Right lobe of liver (tissue), 6 donors: ENCODE measurements around the gene SBF1. TPM values are rescaled to one million over a fixed set of nuclear protein-coding genes. Genes with fewer than 3 reads are reported as not detected.

Experiments used
- ATAC-seq, 4 donors: fragments of 200-7000 bp; cut with Tn5 transposase; one replicate each; pipeline ENCODE4 v1.9.1; 2020; ENCODE audit warnings: mild to moderate bottlenecking in 4 of 4, moderate library complexity in 4 of 4
- DNase-seq, 3 donors: peaks; one replicate each; pipeline ENCODE4 v3.0.0-alpha.2; 2020
- H3K27ac ChIP-seq, 3 donors: fragments of 200-600 bp; one replicate each; pipeline ENCODE4 v1.8.0; 2022
- H3K27me3 ChIP-seq, 2 donors: fragments of 200-600 bp; one replicate each; pipeline ENCODE4 v1.8.0; 2022
- H3K36me3 ChIP-seq, 4 donors: fragments of 200-600 bp; sonication (generic) in 1 of 4; one replicate each; pipeline versions ENCODE4 v1.5.1 to v1.8.0; 2017 to 2022; ENCODE audit warnings: control low read depth in 1 of 4
- H3K4me1 ChIP-seq, 4 donors: fragments of 200-600 bp; sonication (generic) in 1 of 4; one replicate each; pipeline versions ENCODE4 v1.5.1 to v1.8.0; 2017 to 2022; ENCODE audit warnings: control low read depth in 1 of 4
- H3K4me3 ChIP-seq, 3 donors: fragments of 200-600 bp; one replicate each; pipeline ENCODE4 v1.8.0; 2022
- H3K9me3 ChIP-seq, 4 donors: fragments of 200-600 bp; sonication (generic) in 1 of 4; one replicate each; pipeline versions ENCODE4 v1.5.1 to v1.8.0; 2017 to 2022; ENCODE audit warnings: control low read depth in 1 of 4
- CTCF ChIP-seq, 4 donors: fragments of 200-600 bp in 3 of 4; fragments of 450-650 bp in 1 of 4; IDR thresholded peaks; one replicate each; pipeline versions ENCODE4 v1.5.1 to v1.8.0; 2016 to 2022; ENCODE audit warnings: antibody characterized with exemption in 4 of 4, mild to moderate bottlenecking in 2 of 4
- POLR2A ChIP-seq: fragments of 450-650 bp; IDR thresholded peaks from one replicate; pipeline ENCODE4 v1.6.1; 2017; ENCODE audit warnings: antibody characterized with exemption, mild to moderate bottlenecking
- WGBS: methylation state at CpG from one replicate; pipeline ENCODE4 v1.1.6; 2018; ENCODE audit warnings: low coverage, low lambda C conversion rate; ENCODE audit not compliant: insufficient coverage; ENCODE audit errors: missing lambda C conversion rate; 5-methylcytosine and 5-hydroxymethylcytosine counted together
- intact Hi-C, 2 donors: fragments of 100-400 bp; cut with DNase I; formaldehyde crosslinking; loops; one replicate each; pipeline versions ENCODE4 v1.11.2 to v1.14.1; 2022
- total RNA-seq, 6 experiments: library from RNA; depleted of rRNA in 2 of 6; stranded (reverse); fragments of >200 nt in 2 of 6; fragmentation: NEBNext Ultra II Directional in 3 of 6; extraction: Animal tissue kit (Norgen Biotek cat#: 25700) in 3 of 6; gene quantifications; one replicate each; pipeline versions ENCODE4 v1.1.0 to v1.2.4, GENCODE V29; 2016 to 2023
- donor health status: DM: no; HTN: yes; CAD: no.
- donor health status: DM: no; HTN: no; CAD: no.
- donor health status: DM: no; HTN: no; CAD: no.
- donor health status: DM: no; HTN: yes; CAD: no.
- donor health status: DM: no; HTN: yes; CAD: no.

Gene SBF1
- total RNA-seq, 6 experiments from 2014 or later: 18.3 to 28.9 (median 22.8) TPM

DNA sequence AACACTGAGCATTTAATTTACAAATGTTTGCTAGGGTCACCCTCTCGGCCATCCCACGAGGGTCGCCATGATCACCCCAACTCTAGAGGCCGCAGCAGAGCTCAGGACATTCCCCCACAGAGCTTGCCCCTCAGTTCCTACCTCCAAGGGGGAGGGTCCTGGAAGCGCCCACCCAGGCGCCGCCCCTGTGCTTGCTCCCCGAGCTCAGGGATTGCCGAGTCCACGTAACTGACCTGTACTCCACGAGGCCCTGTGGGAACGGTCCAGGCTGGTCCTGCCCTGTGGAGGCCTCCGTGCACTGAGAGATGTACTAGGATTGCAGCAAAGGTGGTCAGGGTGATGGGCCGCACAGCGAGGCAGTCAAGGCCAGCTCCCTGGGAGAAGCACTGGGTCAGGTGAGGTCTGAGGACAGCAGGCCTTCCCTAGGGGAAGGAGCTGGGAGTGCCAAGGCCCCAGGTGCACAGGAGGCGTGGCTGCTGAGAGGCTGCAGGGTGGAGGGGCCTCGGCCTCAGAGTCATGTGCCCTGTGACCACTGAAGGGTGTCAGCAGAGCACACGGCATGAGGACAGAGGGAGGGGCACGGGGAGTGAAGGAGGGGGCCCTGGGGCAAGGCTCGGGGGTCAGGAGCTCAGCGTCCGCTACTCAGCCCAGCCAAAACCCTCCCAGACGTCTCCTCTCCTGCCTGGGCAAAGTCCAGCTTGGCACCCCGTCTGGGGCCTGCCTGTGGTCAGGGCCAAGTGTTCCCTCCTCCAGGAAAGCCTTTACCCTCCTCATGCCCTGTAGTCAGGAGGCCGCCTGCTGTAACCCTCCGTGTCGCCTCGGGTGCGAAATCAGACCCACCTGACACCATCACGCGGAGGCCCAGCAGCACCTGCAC, 9.4 kb upstream of the SBF1 start:
- Histone ChIP-seq H3K4me3 (no peak overlapping the region), H3K36me3 (no peaks in the 10 kb centered on the region), H3K9me3 (no peaks in the 10 kb centered on the region), H3K27me3 (no peaks in the 10 kb centered on the region), H3K4me1 (peaks cover 0 to 11% (median 1%) of the 10 kb centered on the region in 4 donors), H3K27ac (no peak overlapping the region)
- no peak for ATAC-seq
- intact Hi-C loops: loop anchor here in 1 of 2 donors (10.0 kb wide), 1 partner anchor 239 kb away; the partner anchor contains the start of gene TUBGCP6
- WGBS: 100% methylated on average over 1 of the region's 31 CpGs
- TF ChIP-seq CTCF (IDR thresholded peaks at IDR 0.05) (no peak), POLR2A (no peak)
- peak in 1 of 3 donors; percentile 17 for DNase-seq

DNA sequence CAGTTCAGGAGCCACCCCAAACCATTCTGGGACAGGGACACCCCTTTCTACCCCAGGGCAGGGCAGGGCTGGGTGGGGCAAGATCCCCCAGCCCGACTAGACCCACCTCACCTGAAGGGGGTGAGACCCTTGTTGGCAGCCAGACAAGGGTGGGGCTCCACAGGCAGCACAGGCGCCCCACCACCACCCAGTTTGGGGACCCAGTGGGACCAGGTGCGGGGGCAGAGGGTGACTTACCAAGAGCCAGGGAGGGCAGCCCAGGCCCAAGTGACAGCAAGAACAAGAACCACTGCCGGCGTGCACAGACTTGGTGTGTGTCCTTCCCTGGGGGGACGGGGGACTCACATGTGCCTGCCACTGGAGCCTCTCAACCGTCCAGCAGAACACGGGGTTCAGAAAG, 8.7 kb upstream of the SBF1 start:
- peaks cover 0 to 11% (median 1%) of the 10 kb centered on the region in 4 donors for H3K4me1 ChIP-seq
- no peak overlapping the region for H3K27ac ChIP-seq
- no CpG with 5 or more reads among the region's 8 CpGs for WGBS
- ATAC-seq (no peak), DNase-seq (no peak)
- H3K9me3 ChIP-seq: no peaks in the 10 kb centered on the region
- TF ChIP-seq POLR2A (no peak), CTCF (IDR thresholded peaks at IDR 0.05) (no peak)
- H3K27me3 ChIP-seq: no peaks in the 10 kb centered on the region
- no peak overlapping the region for H3K4me3 ChIP-seq
- intact Hi-C loops: loop anchor here in 1 of 2 donors (10.0 kb wide), 1 partner anchor 239 kb away; the partner anchor contains the start of gene TUBGCP6
- no peaks in the 10 kb centered on the region for H3K36me3 ChIP-seq

DNA sequence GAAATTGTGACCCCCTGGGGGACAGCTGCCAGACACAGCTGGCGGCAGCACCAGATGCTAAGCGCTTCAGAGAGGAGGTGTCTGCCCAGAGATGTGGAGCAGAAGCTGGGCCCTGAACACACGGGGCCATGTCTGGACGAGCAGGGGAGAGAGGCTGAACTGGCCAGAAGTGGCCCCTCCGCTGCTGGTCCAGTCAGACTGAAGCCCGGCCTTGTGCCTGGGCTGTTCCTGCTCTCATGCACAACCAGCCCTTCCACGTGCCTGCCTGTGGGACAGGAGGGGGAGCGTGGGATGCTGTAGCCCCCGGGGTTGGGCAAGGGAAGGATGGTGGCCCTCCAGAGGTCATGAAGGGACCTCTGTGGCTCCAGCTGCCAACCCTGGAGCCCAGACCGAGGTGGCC, 8.3 kb upstream of the SBF1 start:
- Histone ChIP-seq H3K27ac (no peak overlapping the region), H3K4me3 (no peak overlapping the region), H3K27me3 (no peaks in the 10 kb centered on the region), H3K9me3 (no peaks in the 10 kb centered on the region), H3K36me3 (no peaks in the 10 kb centered on the region), H3K4me1 (peaks cover 0 to 11% (median 1%) of the 10 kb centered on the region in 4 donors)
- DNase-seq: no peak
- TF ChIP-seq CTCF (IDR thresholded peaks at IDR 0.05) (no peak), POLR2A (no peak)
- intact Hi-C loops: loop anchor here in 1 of 2 donors (10.0 kb wide), 1 partner anchor 238 kb away; the partner anchor contains the start of gene TUBGCP6
- 87% methylated on average over 3 of the region's 10 CpGs for WGBS
- no peak for ATAC-seq

GRCh38 chr22:50482107-50483074, 7.6 kb upstream of the SBF1 start:
- no peak for DNase-seq
- intact Hi-C loops: loop anchor here in 1 of 2 donors (10.0 kb wide), 1 partner anchor 238 kb away; the partner anchor contains the start of gene TUBGCP6
- H3K36me3 ChIP-seq: no peaks in the 10 kb centered on the region
- TF ChIP-seq CTCF (IDR thresholded peaks at IDR 0.05) (no peak), POLR2A (no peak)
- ATAC-seq: peak; percentile 23 to 64 (median 40)
- no peak overlapping the region for H3K27ac ChIP-seq
- H3K4me1 ChIP-seq: peaks cover 0 to 11% (median 1%) of the 10 kb centered on the region in 4 donors
- no peaks in the 10 kb centered on the region for H3K9me3 ChIP-seq
- no peaks in the 10 kb centered on the region for H3K27me3 ChIP-seq
- H3K4me3 ChIP-seq: peak overlapping the region; percentile 45 to 53 (median 52)
- WGBS: 44% methylated on average over 7 of the region's 35 CpGs
